DND-41 (cell line): ENCODE results near the gene TRIM32.

Experiments
- EZH2 ChIP-seq: IDR thresholded peaks from 3 replicates; pipeline ENCODE4 v1.6.1; 2012; ENCODE audit warnings: borderline replicate concordance, low read depth, mild to moderate bottlenecking, moderate library complexity, low read length, inconsistent platforms; ENCODE audit not compliant: severe bottlenecking
- TF ChIP-seq, protein P1 (sequence below): IDR thresholded peaks from 2 replicates; pipeline ENCODE4 v1.5.1; 2012; ENCODE audit warnings: borderline replicate concordance, low read length, moderate library complexity, mild to moderate bottlenecking; ENCODE audit not compliant: poor library complexity, severe bottlenecking; ENCODE audit errors: extremely low read depth

DNA sequence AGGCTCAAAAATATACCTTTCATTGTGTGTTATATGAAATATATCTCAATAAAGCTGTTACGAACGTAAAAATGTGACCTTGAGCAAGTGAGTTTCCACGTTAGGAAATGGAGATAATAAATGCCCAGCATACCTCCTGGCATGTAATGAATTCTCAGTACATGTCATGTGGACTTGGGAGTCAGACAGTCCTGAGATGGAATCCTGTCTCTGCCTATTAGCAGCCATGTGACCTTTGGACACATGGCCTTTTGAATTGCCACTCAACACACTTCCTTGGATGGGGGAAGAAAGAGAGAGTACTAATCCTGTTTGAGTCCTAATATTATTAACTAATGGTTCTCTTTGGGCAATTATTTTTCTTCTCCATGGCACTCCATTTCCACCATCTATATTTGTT, 25.7 kb downstream of the TRIM32 start:
- TF ChIP-seq, protein P1, sequence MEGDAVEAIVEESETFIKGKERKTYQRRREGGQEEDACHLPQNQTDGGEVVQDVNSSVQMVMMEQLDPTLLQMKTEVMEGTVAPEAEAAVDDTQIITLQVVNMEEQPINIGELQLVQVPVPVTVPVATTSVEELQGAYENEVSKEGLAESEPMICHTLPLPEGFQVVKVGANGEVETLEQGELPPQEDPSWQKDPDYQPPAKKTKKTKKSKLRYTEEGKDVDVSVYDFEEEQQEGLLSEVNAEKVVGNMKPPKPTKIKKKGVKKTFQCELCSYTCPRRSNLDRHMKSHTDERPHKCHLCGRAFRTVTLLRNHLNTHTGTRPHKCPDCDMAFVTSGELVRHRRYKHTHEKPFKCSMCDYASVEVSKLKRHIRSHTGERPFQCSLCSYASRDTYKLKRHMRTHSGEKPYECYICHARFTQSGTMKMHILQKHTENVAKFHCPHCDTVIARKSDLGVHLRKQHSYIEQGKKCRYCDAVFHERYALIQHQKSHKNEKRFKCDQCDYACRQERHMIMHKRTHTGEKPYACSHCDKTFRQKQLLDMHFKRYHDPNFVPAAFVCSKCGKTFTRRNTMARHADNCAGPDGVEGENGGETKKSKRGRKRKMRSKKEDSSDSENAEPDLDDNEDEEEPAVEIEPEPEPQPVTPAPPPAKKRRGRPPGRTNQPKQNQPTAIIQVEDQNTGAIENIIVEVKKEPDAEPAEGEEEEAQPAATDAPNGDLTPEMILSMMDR: no peak
- no peak for TF ChIP-seq EZH2
